Prostate gland (tissue), 2 donors: Measurements from ENCODE around the gene HOXB1. TPM values are rescaled to one million over a fixed set of nuclear protein-coding genes. Genes with fewer than 3 reads are reported as not detected.

Experiments
- DNase-seq: peaks from one replicate; pipeline ENCODE4 v3.0.0-alpha.2; 2019; ENCODE audit warnings: low spot score
- H3K27ac ChIP-seq, 2 donors: fragments of 200-600 bp; sonication (generic); 2 replicates each; pipeline ENCODE4 v1.5.1; 2017 to 2019
- H3K27me3 ChIP-seq: fragments of 200-600 bp; sonication (generic); replicated peaks from 2 replicates; pipeline ENCODE4 v1.5.1; 2019; ENCODE audit not compliant: insufficient read depth
- H3K36me3 ChIP-seq, 2 donors: fragments of 200-600 bp; sonication (generic); 1 replicate in 1 of 2; 2 replicates in 1 of 2; pipeline versions ENCODE4 v1.5.1 to v1.8.1; 2017 to 2019
- H3K4me1 ChIP-seq: fragments of 200-600 bp; sonication (generic); replicated peaks from 2 replicates; pipeline ENCODE4 v1.5.1; 2019
- H3K4me3 ChIP-seq, 2 donors: fragments of 200-600 bp; sonication (generic); 2 replicates each; pipeline ENCODE4 v1.5.1; 2017 to 2019
- H3K9me3 ChIP-seq: fragments of 200-600 bp; sonication (generic); 2 replicates; pipeline ENCODE4 v1.5.1; 2017
- POLR2A ChIP-seq: fragments of 450-650 bp; IDR thresholded peaks from one replicate; pipeline ENCODE4 v1.6.1; 2016; ENCODE audit warnings: antibody characterized with exemption, mild to moderate bottlenecking
- POLR2AphosphoS5 ChIP-seq: sonication (generic); formaldehyde crosslinking; IDR thresholded peaks from one replicate; pipeline ENCODE4 v1.6.1; 2017; ENCODE audit warnings: antibody characterized with exemption
- WGBS: methylation state at CpG from one replicate; pipeline ENCODE4 v1.1.5; 2018; 5-methylcytosine and 5-hydroxymethylcytosine counted together
- intact Hi-C: fragments of 100-400 bp; cut with DNase I; formaldehyde crosslinking; loops from one replicate; pipeline ENCODE4 v1.14.2; 2022
- total RNA-seq, 2 donors: library from RNA; depleted of rRNA; stranded (reverse); fragments of >200 nt; gene quantifications; one replicate each; pipeline ENCODE4 v1.1.0, GENCODE V29; 2016
- TF ChIP-seq, protein P1 (sequence below), 4 experiments: fragments of 200-600 bp in 2 of 4; fragments of 450-650 bp in 2 of 4; sonication (generic) in 2 of 4; IDR thresholded peaks; 1 replicate in 3 of 4; 2 replicates in 1 of 4; pipeline ENCODE4 v1.5.1; 2016 to 2019; ENCODE audit warnings: antibody characterized with exemption in 4 of 4, mild to moderate bottlenecking in 2 of 4, moderate library complexity in 2 of 4

Gene HOXB1
- total RNA-seq, 2 donors from 2014 or later: not detected

DNA sequence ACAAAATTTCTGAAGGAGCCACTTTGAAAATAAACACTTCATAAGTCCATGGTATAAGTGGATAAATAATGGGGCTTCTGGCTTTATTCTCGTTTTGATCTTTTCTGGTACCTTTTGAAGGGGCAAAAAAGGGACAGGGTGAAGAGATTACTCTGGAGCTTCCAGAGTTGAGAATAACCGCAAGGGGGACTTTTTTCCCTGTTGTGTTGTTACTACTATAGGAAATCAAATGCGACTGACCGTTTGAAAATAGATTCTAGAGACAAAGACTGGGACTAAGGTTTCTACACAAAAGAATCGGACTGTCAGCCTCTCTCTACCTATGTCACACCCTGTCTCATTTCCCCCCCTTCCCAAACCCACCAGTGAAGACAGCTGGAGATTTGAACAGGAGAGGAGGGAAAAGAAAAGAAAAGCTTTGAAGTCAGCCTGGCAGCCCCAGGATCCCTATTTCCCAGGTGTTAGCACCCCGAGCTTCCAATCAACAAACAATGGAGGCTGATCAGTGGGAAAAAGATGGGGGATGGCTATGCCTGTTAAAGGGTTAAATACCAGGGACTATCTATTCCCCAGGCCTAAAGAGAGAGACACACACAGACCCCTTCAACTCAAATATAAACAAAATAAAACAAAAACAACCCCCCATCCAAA is 39.0 kb upstream of the HOXB1 start:
- no peak overlapping the region for H3K4me3 ChIP-seq
- TF ChIP-seq POLR2A (no peak), POLR2AphosphoS5 (no peak)
- TF ChIP-seq, protein P1, sequence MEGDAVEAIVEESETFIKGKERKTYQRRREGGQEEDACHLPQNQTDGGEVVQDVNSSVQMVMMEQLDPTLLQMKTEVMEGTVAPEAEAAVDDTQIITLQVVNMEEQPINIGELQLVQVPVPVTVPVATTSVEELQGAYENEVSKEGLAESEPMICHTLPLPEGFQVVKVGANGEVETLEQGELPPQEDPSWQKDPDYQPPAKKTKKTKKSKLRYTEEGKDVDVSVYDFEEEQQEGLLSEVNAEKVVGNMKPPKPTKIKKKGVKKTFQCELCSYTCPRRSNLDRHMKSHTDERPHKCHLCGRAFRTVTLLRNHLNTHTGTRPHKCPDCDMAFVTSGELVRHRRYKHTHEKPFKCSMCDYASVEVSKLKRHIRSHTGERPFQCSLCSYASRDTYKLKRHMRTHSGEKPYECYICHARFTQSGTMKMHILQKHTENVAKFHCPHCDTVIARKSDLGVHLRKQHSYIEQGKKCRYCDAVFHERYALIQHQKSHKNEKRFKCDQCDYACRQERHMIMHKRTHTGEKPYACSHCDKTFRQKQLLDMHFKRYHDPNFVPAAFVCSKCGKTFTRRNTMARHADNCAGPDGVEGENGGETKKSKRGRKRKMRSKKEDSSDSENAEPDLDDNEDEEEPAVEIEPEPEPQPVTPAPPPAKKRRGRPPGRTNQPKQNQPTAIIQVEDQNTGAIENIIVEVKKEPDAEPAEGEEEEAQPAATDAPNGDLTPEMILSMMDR (IDR thresholded peaks at IDR 0.05): no peak
- no peaks in the 10 kb centered on the region for H3K9me3 ChIP-seq
- no peak overlapping the region for H3K27ac ChIP-seq
- intact Hi-C loops: no loop called here
- no peaks in the 10 kb centered on the region for H3K36me3 ChIP-seq
- H3K27me3 ChIP-seq: peaks cover 13% of the 10 kb centered on the region
- no peaks in the 10 kb centered on the region for H3K4me1 ChIP-seq
- WGBS: 56% methylated on average over 6 of the region's 6 CpGs
- no peak for DNase-seq

DNA sequence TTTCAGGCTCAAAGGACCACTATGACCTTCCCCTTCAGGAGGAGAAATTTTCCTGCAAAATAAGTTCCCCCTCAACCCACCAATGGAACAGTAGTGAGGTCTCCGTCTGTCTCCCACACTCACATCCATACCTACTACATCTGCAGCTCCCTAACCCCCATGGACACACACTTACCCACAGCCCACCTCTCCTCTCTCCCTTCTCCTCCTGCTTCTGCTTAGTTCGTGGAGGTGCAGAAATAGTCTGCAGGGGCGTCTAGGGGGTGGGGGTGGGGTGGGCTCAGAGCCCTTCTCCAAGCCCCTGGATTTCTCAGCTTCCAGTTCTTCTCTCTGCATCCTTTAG is 38.4 kb upstream of the HOXB1 start:
- Histone ChIP-seq H3K27ac (no peak overlapping the region), H3K36me3 (no peaks in the 10 kb centered on the region), H3K4me3 (no peak overlapping the region), H3K4me1 (no peaks in the 10 kb centered on the region), H3K27me3 (peaks cover 8% of the 10 kb centered on the region), H3K9me3 (no peaks in the 10 kb centered on the region)
- intact Hi-C loops: no loop called here
- WGBS: 57% methylated on average over 3 of the region's 3 CpGs
- no peak for DNase-seq
- TF ChIP-seq POLR2A: no peak
- no peak for TF ChIP-seq POLR2AphosphoS5
- TF ChIP-seq, protein P1 (IDR thresholded peaks at IDR 0.05): no peak

DNA sequence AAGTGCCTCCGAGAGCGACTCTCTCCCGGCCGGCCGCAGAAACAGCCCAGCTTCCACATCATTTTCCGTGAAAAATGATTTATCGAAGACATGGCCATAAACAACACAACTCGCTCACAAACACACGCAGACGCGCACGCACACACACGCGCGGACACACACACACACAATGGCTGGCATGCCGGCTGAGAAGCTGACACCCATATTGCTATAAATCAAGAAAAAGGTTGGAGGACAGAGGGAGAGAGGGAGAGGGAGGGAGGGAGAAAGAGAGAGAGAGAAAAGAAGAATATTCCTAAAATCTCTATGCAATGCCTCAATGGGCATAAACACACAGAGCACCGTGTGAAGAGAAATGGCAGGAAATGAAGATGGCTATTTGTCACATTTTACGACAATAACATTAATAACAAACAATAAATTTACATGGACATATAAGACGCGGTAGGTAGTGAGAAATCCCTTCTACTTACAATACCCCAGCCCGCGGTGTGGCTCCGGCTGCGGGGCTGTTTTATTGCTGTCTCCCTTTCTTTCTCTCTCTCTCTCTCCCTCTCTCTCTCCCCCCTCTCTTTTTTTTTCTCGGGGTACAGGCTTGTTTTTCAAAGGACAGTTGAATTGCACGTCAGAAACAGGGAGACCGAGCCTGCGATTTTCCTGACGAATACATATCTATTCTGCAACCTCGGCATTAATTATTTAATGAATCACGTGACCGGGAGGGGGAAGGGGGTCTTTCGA is 37.9 kb upstream of the HOXB1 start:
- Histone ChIP-seq H3K4me1 (no peaks in the 10 kb centered on the region), H3K27ac (no peak overlapping the region), H3K27me3 (peaks cover 6% of the 10 kb centered on the region), H3K36me3 (no peaks in the 10 kb centered on the region), H3K9me3 (no peaks in the 10 kb centered on the region), H3K4me3 (no peak overlapping the region)
- TF ChIP-seq POLR2A (no peak), POLR2AphosphoS5 (no peak)
- TF ChIP-seq, protein P1 (IDR thresholded peaks at IDR 0.05): no peak
- intact Hi-C loops: no loop called here
- WGBS: 41% methylated on average over 33 of the region's 33 CpGs
- no peak for DNase-seq

DNA sequence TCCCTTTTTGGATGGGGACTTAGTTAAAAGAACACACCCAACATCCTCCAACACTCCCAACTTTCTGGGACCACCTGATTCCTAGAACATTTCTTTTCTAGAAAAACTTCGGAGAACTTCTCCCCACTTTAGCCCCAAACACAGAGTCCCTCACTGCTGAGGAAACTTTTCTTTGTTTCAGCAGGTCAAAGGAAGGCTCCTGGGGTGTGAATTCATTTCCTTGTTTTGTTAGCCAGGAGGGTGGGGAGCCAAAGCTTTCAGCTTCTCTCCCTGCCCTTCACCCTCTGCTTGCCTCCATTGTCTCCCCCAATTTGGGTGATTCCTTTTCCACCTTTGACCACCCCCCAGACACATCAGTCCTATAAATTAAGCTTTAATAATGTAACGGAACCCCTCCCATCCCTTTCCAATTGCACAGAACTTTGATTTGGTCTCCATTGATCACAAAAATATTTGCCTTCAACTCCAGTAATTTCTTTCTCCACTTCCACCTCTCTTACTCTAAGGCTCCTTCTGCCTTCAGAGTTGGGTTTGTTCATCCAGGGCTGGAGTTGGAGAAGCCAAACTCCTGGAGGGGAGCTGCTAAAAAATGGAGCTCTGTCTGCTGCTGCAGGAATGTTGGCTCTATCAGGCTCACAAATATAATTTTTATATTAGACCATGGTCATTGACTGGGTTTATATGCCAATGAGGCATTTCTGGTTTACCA is 37.0 kb upstream of the HOXB1 start:
- Histone ChIP-seq H3K4me1 (no peaks in the 10 kb centered on the region), H3K4me3 (no peak overlapping the region), H3K36me3 (no peaks in the 10 kb centered on the region), H3K27ac (no peak overlapping the region), H3K27me3 (peaks cover 6% of the 10 kb centered on the region), H3K9me3 (no peaks in the 10 kb centered on the region)
- intact Hi-C loops: no loop called here
- TF ChIP-seq POLR2A (no peak), POLR2AphosphoS5 (no peak)
- TF ChIP-seq, protein P1 (IDR thresholded peaks at IDR 0.05): no peak
- WGBS: 83% methylated on average over 2 of the region's 2 CpGs
- no peak for DNase-seq
